ENCODE data around the gene PI4KA. TPM values are rescaled to one million over a fixed set of nuclear protein-coding genes. Genes with fewer than 3 reads are reported as not detected.

PI4KA gene
- 24.4 and 29.2 TPM in 2 replicates for total RNA-seq

GRCh38 chr22:20858615-20859416 lies at the start of gene PI4KA, which contains the start of gene SNAP29:
TSS of gene PI4KA (minus strand) at chr22:20858811. CDS start at chr22:20858725, 86 bp downstream.
TSS of gene SNAP29 (plus strand) at chr22:20859007. CDS start at chr22:20859111, 104 bp downstream.

GRCh38 chr22:20773793-20774212 lies 84.8 kb downstream of the PI4KA start, which contains the start of gene SERPIND1:
TSS of gene SERPIND1 (plus strand) at chr22:20774113. CDS start at chr22:20779313, 5,200 bp downstream.

Other genes with a start within 250 kb of the PI4KA start
- 0.66 and 7.4 TPM in 2 replicates for gene SERPIND1, start 84.7 kb downstream of the PI4KA start, total RNA-seq
- gene SNAP29, start 196 bp upstream of the PI4KA start, total RNA-seq = 5.5 and 6.6 TPM in 2 replicates
- 34.7 and 40.7 TPM in 2 replicates for gene CRKL, start 58.6 kb upstream of the PI4KA start, total RNA-seq
- gene AIFM3, start 108.4 kb upstream of the PI4KA start, total RNA-seq = 0.09 and 0.47 TPM in 2 replicates
- 43.7 and 70.3 TPM in 2 replicates for gene LZTR1, start 123.5 kb upstream of the PI4KA start, total RNA-seq
- gene THAP7, start 143.3 kb upstream of the PI4KA start, total RNA-seq = 14.3 and 15.6 TPM in 2 replicates
- under 0.01 and 0.09 TPM in 2 replicates for gene P2RX6, start 156.4 kb upstream of the PI4KA start, total RNA-seq
- not detected in 2 replicates for gene SLC7A4, start 173.8 kb upstream of the PI4KA start, total RNA-seq
- gene LRRC74B, start 187.1 kb upstream of the PI4KA start, total RNA-seq = not detected in 2 replicates